ENCODE data around the gene ELFN2.

DNA sequence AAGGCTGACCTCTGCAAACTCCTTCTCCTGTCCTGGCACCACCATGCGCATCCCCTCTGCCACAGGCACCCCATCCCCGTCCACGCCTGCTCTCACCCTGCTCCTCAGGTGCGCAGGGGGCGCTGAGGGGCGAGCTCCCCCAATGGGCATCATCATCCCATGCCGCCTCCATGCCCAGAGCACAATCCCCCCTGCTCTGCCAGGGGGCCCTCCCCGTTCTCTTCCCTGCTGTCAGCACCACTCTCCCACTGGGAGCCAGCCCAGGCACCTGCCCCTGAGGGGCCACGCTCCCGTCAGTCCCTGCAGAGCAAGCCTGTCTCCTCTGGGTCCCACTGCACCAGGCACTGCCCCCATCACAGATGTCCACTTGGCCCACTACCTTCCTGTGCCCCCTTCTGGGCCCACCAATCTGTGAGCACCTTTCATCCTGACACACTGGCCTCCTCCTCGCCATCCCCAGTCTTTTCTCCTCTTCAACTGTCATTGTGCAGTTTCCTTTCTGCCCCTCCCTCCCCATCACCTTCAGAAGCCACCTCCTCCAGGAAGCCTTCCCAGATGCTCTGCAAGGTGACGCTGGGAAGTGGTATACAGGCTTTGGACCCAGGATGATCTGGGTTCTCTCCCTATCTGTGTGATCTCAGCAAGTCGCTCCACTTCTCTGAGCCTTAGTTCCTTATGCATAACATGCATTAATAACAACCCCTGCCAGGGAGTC, 82.4 kb downstream of the ELFN2 start:
- no peak for TF ChIP-seq POLR2AphosphoS5 (IDR thresholded peaks at IDR 0.05)
- no peak for TF ChIP-seq EP300 (IDR thresholded peaks at IDR 0.05; ENCODE audit: low read depth)
- TF ChIP-seq, protein P1, sequence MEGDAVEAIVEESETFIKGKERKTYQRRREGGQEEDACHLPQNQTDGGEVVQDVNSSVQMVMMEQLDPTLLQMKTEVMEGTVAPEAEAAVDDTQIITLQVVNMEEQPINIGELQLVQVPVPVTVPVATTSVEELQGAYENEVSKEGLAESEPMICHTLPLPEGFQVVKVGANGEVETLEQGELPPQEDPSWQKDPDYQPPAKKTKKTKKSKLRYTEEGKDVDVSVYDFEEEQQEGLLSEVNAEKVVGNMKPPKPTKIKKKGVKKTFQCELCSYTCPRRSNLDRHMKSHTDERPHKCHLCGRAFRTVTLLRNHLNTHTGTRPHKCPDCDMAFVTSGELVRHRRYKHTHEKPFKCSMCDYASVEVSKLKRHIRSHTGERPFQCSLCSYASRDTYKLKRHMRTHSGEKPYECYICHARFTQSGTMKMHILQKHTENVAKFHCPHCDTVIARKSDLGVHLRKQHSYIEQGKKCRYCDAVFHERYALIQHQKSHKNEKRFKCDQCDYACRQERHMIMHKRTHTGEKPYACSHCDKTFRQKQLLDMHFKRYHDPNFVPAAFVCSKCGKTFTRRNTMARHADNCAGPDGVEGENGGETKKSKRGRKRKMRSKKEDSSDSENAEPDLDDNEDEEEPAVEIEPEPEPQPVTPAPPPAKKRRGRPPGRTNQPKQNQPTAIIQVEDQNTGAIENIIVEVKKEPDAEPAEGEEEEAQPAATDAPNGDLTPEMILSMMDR (IDR thresholded peaks at IDR 0.05), result no peak

All from transverse colon (tissue), 4 donors.